PC-9 (cell line): Measurements from ENCODE around the gene XRCC4. TPM values are rescaled to one million over a fixed set of nuclear protein-coding genes. Genes with fewer than 3 reads are reported as not detected.

Experiments used
- BruUV-seq: library from RNA; stranded (reverse); fragments of 400-500 nt; replicated peaks from 2 replicates; lab custom pipeline; 2021; lab: Mats Ljungman, UMichigan
- CTCF ChIA-PET: fragments of 300-600 bp; sonication (Branson Sonifier 250); formaldehyde crosslinking; loops from one replicate; lab custom pipeline; 2022; ENCODE audit warnings: antibody characterized with exemption; lab: Charles Lee
- POLR2A ChIA-PET: fragments of 300-600 bp; sonication (Branson Sonifier 250); formaldehyde crosslinking; loops from one replicate; lab custom pipeline; 2022; ENCODE audit warnings: antibody characterized with exemption; ENCODE audit not compliant: unreplicated experiment; lab: Charles Lee
- DNase-seq, 2 experiments: peaks; one replicate each; pipeline versions ENCODE4 v3.0.0 to v3.0.0-alpha.2; 2015 to 2022; ENCODE audit warnings: mixed read lengths in 1 of 2
- H2AFZ ChIP-seq: fragments of 200-600 bp; sonication (generic); 2 replicates; pipeline ENCODE4 v1.8.1; 2017; ENCODE audit warnings: antibody characterized with exemption
- H3F3A ChIP-seq: fragments of 200-600 bp; sonication (generic); 2 replicates; pipeline ENCODE4 v1.8.1; 2017; ENCODE audit warnings: antibody characterized with exemption, mild to moderate bottlenecking, low read depth; ENCODE audit not compliant: insufficient read depth
- H3K27ac ChIP-seq: fragments of 200-600 bp; sonication (generic); 2 replicates; pipeline ENCODE4 v1.6.1; 2016; ENCODE audit warnings: mixed run types
- H3K27me3 ChIP-seq: fragments of 200-600 bp; sonication (generic); 2 replicates; pipeline ENCODE4 v1.6.1; 2016; ENCODE audit warnings: low read depth, mixed run types; ENCODE audit not compliant: insufficient read depth
- H3K36me3 ChIP-seq: fragments of 200-600 bp; sonication (generic); 2 replicates; pipeline ENCODE4 v1.6.1; 2016; ENCODE audit warnings: low read depth, mixed run types
- H3K4me1 ChIP-seq: fragments of 200-600 bp; sonication (generic); replicated peaks from 2 replicates; pipeline ENCODE4 v1.6.1; 2016; ENCODE audit warnings: mixed run types; ENCODE audit not compliant: insufficient read depth
- H3K4me2 ChIP-seq: fragments of 200-600 bp; sonication (generic); 2 replicates; pipeline ENCODE4 v1.6.1; 2017; ENCODE audit warnings: mixed run types
- H3K4me3 ChIP-seq: fragments of 200-600 bp; sonication (generic); 2 replicates; pipeline ENCODE4 v1.6.1; 2016; ENCODE audit warnings: mixed run types
- H3K79me2 ChIP-seq: fragments of 200-600 bp; sonication (generic); 2 replicates; pipeline ENCODE4 v1.6.1; 2017; ENCODE audit warnings: low read depth, mixed run types
- H3K9me2 ChIP-seq: fragments of 200-600 bp; sonication (generic); 2 replicates; pipeline ENCODE4 v1.8.1; 2017; ENCODE audit warnings: mild to moderate bottlenecking; ENCODE audit not compliant: insufficient read depth
- H3K9me3 ChIP-seq: fragments of 200-600 bp; sonication (generic); 2 replicates; pipeline ENCODE4 v1.8.1; 2016; ENCODE audit warnings: low read depth; ENCODE audit not compliant: insufficient read depth
- H4K20me1 ChIP-seq: fragments of 200-600 bp; sonication (generic); 2 replicates; pipeline ENCODE4 v1.8.1; 2017; ENCODE audit not compliant: insufficient read depth
- CTCF ChIP-seq: fragments of 200-600 bp; sonication (generic); conservative IDR thresholded peaks from 2 replicates; pipeline ENCODE4 v1.6.1; 2017; ENCODE audit warnings: mixed run types, antibody characterized with exemption, mild to moderate bottlenecking, moderate library complexity
- EZH2 ChIP-seq: fragments of 200-600 bp; sonication (generic); IDR thresholded peaks from 2 replicates; pipeline ENCODE4 v1.8.0; 2017; ENCODE audit warnings: antibody characterized with exemption, low read depth
- intact Hi-C: fragments of 100-400 bp; cut with micrococcal nuclease; formaldehyde crosslinking; loops from one replicate; pipeline ENCODE4 v1.10.0; 2022; ENCODE audit not compliant: unreplicated experiment
- total RNA-seq: library from RNA; stranded (reverse); gene quantifications from 2 replicates; pipeline ENCODE4 v1.2.3, GENCODE V29; 2021

The XRCC4 gene
- total RNA-seq, 1 experiment from 2014 or later: 12.2 TPM

- TF ChIP-seq CTCF (no peak), EZH2 (no peak)
- no peaks in the 10 kb centered on the region for H4K20me1 ChIP-seq
- CTCF ChIA-PET: no interaction called here
- H3K4me3 ChIP-seq: no peak overlapping the region
- H3K27ac ChIP-seq: no peak overlapping the region
- no peaks in the 10 kb centered on the region for H3K36me3 ChIP-seq
- POLR2A ChIA-PET: no interaction called here
- no peak overlapping the region for H3K4me2 ChIP-seq
- DNase-seq: no peak
- 0 out of 2 replicates have a peak, but pooled peaks cover 3% of the 10 kb centered on the region for H3K9me3 ChIP-seq
- H2AFZ ChIP-seq: no peak overlapping the region
- BruUV-seq: no TSS peak
- H3K4me1 ChIP-seq: no peaks in the 10 kb centered on the region
- intact Hi-C loops: no loop called here
- H3K79me2 ChIP-seq: no peaks in the 10 kb centered on the region
- no peaks in the 10 kb centered on the region for H3K9me2 ChIP-seq
- no peaks in the 10 kb centered on the region for H3K27me3 ChIP-seq
- no peaks in the 10 kb centered on the region for H3F3A ChIP-seq
These were observed 294.4 kb downstream of the XRCC4 start for GRCh38 chr5:83371726-83372125.

GRCh38 chr5:83374547-83374946 lies 297.2 kb downstream of the XRCC4 start:
- ChIA-PET CTCF (no interaction called here), POLR2A (no interaction called here)

GRCh38 chr5:83375049-83375745 lies 297.9 kb downstream of the XRCC4 start:
- no TSS peak for BruUV-seq
- no peaks in the 10 kb centered on the region for H4K20me1 ChIP-seq
- no peaks in the 10 kb centered on the region for H3K9me3 ChIP-seq
- no peak overlapping the region for H2AFZ ChIP-seq
- no peak overlapping the region for H3K27ac ChIP-seq
- H3K4me1 ChIP-seq: no peaks in the 10 kb centered on the region
- H3K9me2 ChIP-seq: no peaks in the 10 kb centered on the region
- no peak overlapping the region for H3K4me2 ChIP-seq
- no peak for DNase-seq
- ChIA-PET CTCF (no interaction called here), POLR2A (no interaction called here)
- H3K4me3 ChIP-seq: no peak overlapping the region
- intact Hi-C loops: no loop called here
- TF ChIP-seq CTCF: no peak
- no peaks in the 10 kb centered on the region for H3F3A ChIP-seq
- H3K79me2 ChIP-seq: no peaks in the 10 kb centered on the region
- no peaks in the 10 kb centered on the region for H3K27me3 ChIP-seq
- no peaks in the 10 kb centered on the region for H3K36me3 ChIP-seq

More at GRCh38 chr5:83374547-83374946, 297.2 kb downstream of the XRCC4 start:
- H4K20me1 ChIP-seq: no peaks in the 10 kb centered on the region
- H3K4me2 ChIP-seq: no peak overlapping the region
- H3K27ac ChIP-seq: no peak overlapping the region
- no peaks in the 10 kb centered on the region for H3F3A ChIP-seq
- TF ChIP-seq EZH2: no peak
- TF ChIP-seq CTCF: no peak
- DNase-seq: no peak
- no peaks in the 10 kb centered on the region for H3K36me3 ChIP-seq
- no peaks in the 10 kb centered on the region for H3K9me3 ChIP-seq
- H3K79me2 ChIP-seq: no peaks in the 10 kb centered on the region
- no peaks in the 10 kb centered on the region for H3K4me1 ChIP-seq
- no peak overlapping the region for H2AFZ ChIP-seq
- intact Hi-C loops: no loop called here
- no peaks in the 10 kb centered on the region for H3K9me2 ChIP-seq
- H3K27me3 ChIP-seq: no peaks in the 10 kb centered on the region
- no TSS peak for BruUV-seq
- H3K4me3 ChIP-seq: no peak overlapping the region
